ENCODE measurements around the gene CHST15. TPM values are rescaled to one million over a fixed set of nuclear protein-coding genes. Genes with fewer than 3 reads are reported as not detected.
A peak's percentile ranks its signal among the peaks of the same experiment; 100 is the strongest.

The CHST15 gene
- polyA plus RNA-seq, 1 donor, result 20.6 TPM

DNA sequence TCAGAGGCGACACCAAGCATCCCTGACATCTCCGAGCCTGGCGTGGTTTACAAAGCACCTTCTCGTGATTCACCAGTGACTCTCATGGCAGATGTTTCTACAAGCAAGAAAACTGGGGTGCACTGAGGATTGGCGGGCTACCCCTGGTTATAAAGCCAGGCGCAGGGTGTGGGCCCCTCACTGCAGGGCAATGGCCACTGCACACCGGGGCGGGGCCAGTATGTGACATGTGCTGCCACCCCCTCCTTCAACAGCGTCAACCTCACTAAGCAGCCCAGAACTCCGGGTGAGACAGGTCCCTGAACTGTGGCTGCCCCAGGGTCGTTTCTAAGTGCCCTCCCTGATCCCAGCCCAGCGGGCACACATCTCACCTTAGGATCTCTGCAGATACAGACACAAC lies 63.8 kb downstream of the CHST15 start:
- DNase-seq, result no peak

DNA sequence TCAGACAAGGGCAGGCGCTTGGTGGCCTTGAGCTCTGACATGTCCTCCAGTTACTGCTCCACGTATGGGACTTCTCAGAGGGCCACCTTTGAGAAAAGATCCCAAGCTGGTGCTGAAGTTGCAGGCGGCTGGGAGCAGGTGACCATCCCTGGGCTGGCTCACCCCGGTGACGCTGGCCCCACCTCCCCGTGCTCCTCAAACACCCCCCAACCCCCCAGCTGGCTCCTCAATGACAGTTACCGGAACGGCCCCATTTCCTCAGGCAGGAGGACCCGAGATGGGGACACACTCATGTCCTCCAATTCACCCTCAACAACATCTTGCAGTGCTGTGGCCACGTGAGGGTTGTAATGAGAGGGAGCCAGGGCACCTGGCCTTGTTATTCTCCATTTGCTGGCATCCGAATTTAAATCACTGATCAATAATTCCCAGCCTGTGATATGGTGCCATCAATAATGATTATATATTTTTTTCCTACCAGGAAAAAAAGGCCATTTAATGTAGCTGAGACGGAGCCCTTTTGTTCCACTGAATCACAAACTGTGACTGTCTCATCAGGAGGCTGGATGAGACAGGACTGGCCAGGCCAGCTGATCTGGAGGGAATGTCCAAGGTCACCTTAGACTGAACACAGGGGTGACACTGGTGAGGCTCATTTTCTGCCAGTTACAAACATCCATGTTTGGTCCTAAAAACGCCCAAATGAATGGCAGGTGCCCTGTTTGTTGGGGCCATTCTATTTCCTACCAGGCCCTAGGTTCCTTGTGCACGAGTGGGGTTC lies 64.5 kb downstream of the CHST15 start:
- no peak for DNase-seq

DNA sequence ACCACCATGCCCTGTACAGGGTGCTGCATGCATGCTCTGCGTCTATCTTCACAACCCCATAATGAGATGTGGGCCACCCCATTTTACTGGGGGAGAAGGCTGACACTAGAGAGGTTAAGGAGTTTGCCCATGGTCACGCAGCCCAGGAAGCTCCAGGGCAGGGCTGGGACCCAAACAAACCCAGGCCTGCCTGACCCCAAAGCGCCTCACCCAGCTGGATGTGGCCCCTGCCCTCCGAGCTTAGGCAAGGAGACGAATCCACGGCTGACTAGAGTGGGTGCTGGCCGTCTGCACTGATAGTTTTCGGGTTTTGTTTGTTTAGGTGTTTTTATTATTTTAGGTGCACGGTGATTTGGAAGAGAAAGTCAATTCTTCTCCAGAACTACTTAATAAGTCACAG lies 65.7 kb downstream of the CHST15 start:
- DNase-seq, result no peak

DNA sequence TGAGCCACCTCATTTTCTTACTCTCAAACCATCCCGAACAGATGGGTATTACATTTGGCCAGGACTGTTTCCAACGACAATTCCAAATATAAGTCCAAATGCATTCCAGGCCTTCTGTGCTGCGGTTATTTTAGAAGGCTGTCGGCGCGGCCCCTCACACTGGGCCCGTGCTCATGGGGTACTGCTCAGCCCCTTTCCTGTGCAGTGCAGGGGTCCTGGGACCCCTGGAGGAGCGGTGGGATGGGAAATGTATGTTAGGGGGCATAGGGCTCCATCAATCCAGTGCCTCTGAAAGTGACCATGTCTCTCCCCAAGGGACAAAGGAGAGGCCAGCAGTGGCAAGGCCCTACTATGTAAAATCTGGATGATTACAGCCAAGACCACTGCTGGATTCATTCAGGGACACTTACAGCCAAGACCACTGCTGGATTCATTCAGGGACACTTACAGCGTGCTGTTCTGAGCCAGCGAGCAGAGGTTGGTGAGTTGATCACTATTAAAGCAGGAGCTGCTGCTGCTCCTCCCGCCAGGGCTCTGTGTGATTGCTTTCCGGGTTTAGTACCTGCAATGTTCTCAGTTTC lies 66.3 kb downstream of the CHST15 start:
- DNase-seq, result no peak

DNA sequence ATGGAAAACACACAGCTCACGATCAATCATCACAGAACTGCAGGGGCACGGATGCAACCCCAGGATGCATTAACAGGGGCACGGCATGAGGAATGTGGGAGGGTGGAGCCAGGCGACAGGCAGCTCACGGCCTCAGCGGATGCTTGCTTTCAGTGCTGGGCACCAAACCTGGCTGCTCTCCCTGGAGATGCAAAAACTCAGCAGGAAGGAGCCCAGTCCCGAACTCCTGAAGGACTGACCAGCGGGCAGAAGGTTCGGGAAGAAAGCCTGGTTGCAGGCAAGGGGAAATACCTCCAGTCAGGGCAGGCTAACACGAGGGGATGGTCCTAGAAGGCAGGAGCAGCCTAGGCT lies 66.8 kb downstream of the CHST15 start:
- DNase-seq, result no peak

DNA sequence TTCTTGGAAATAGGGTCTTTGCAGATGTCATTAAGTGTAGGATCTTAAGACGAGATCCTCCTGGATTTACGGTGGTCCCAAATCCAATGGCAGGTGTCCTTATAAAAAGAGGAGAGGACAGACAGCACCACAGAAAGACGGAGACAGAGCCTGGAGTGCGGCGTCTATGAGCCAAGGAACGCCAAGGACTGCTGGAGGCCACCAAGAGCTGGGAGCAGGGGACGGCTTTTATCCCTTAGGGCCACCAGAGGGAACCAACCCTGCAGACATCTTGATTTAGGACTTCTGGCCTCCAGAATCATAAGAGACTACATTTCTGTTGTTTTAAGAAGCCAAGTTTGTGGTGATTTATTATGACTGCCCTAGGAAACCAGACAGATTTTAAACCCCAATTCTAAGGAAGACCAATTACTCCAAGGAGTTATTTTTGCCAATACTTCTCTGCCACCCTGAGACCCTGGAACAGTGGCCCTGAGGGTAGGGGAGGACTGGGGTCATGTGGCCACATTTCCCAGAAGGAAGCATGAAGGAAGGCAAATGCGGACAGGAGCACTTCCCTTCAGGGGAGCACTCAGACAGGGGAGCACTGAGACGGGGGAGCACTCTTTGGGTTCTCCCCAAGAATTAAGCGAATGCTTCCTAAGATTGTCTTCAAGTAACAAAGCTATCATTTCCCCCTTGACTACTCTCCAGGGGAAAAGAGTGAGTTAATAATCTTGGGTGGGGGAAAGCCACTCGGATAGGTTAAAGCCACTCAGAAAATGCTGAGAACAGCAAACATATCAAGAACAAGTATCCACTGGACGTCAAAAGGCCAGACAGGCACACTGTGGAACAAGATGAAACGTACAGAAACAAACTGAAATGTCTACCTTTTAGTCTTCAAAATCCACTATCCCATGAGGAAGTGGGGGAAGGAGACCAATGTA lies 67.5 kb downstream of the CHST15 start:
- DNase-seq, result peak; percentile 60

DNA sequence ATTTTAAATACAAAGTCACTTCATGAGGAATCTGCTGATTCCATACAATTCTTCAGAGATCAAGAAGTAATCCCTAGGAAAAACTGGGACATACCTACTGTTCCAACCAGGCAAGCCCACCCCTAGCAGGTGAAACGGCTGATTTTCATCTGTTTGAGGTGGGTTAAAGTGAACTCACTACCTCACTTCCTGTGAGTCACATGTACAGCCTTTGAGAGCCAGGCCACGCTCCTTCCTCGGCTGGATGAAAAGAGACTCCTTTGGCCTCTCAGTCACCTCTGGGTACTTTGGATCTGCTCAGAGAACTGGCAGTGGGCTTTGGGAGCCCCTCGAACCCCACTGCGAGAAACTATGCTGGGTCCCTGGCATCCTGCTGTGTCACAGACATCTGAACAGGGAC lies 68.2 kb downstream of the CHST15 start:
- no peak for DNase-seq

DNA sequence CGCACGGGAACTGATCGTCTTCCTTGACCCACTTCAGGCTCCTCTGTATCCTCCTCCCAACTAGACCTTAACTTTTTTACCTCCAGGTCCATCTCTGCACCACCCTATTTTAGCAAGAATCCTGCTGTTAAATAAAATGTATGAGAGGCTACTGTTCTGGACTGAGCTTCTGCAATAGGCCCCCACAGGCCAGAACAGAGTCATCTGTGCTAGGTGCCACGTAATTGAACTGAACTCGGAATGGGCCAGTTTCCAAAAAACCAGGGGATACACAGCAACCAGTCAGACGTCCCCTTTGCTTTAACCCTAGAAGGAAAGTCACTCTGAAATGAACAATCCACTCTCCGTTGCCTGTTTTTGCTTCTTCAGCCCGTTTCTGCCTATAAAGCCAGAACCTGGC lies 71.3 kb downstream of the CHST15 start:
- no peak for DNase-seq

DNA sequence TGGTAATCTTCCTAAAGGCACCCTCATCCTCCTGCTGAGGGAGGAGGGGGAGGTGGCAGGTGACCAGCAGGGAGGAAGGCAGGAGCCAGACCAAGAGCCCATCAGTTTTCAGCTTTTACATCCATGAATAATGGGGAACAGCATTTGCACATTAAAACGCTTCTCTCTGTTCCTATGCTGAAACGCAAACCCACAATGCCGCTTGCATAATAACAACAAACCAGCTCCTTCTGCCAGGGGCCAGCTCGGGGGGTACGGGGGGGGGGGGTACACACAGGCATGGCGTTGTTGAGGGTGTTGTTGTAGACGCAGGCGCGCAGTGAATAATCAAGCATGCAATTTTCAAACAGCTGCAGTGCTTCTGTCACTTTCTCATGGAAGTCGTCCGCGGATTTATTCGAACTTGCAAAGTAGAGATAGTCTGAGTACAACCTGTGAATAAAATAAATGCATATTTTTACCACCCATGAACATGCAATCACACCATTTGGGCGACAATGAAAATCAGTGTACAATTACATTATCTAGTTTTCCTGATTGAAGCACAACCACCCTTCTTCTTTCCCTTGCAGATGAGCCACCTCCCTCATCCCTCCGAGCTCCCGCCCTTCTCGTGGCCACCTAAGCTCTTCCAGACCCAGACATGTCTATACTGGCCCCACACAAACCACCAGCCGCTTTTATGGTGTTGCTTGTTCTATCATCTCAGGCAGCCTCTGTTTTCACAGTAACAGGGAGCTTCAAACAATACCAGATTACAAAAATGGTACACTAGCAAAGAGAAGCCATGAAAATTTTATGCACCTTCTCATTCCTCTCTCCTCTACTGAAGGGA lies 72.2 kb downstream of the CHST15 start:
- no peak for DNase-seq

DNA sequence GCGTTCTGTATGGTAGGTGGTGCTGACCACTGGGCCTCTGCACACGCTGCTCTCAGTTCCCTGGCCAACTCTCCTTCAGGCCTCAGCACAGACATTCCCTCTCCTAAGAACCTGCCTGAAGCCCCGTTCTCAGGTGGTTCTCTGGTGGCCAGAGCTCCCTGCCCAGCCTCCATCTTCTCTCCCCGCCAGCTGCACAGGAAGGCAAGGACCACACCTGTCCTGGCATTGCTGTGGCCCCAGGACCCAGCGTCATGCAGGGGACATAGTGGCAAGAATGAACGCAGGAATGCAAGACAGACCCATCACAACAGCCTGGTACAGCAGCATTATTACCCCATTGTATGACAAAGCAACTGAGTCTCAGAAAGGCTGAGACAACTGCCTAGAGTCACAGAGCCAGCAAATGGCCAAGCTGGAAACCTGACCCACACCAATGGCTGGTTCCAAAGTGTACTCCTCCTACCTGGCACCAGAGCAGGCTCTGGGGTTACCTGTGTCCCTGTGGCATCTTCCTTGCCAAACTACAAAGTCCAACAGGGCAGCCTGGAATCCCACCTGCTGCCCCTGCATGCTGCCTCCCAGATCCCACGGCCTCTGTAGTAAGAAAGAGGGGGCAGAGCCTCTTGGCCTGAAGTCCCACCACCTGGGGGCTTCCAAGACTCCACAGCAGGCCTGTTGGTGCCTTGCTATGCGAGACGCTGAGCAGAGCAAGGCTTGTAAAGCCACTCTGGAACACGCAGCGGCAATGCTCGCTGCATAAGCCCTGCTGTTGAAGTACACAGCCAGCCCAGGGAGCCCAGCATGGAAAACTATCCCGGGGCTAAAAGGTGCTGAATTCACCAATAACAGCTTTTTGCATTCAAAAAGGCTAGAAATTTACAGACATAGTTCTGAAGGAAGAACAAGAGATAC lies 73.3 kb downstream of the CHST15 start:
- no peak for DNase-seq

DNA sequence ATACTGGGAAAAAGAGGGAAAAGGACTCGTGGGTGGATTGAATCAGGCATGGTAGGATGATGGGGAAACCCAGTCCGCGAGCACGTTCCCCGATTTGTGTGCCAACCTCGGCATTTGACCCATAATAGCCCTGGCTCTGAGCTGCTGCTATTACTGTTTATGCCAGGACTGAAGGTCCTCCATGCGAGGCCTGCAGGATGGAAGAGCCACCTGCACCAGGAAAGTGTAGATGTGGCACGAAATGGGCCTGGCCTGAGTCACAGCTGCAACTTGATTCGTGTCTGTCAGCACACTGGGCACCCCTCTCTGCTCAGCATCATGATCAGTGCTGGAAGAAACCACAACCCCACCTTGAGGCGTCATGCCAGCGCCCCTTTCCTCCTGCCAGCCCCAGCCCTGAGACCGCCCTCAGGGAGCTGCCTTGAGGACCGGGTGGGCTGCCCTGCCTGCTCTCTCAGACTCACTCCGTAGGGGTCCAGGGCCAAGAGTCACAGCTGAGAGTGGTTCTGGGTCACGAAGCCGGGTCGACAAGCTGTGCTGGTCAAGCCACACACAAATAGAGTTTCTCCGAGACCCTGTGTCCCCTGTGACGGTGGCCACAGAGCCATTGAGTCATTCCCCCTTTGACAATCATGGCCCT lies 74.4 kb downstream of the CHST15 start:
- no peak for DNase-seq

DNA sequence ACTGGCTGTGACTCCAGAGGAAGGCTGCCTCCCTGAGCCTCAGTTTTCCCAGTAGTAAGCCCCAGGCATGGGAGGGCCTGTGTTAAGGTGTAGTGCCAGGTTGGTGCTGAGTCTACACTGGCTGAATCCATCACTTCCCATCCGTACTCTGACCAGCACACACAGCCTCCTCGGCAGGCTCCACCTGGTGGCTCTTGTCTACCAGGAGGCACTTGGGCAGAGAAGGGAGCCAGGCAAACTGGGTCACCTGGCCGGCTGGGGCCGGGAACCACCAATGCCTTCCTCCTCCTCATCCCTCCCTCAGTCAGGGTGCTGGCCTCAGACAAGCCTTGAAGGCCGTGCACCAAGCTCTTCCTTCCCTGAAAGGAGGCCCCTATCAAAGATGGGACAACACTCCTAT lies 75.7 kb downstream of the CHST15 start:
- no peak for DNase-seq

DNA sequence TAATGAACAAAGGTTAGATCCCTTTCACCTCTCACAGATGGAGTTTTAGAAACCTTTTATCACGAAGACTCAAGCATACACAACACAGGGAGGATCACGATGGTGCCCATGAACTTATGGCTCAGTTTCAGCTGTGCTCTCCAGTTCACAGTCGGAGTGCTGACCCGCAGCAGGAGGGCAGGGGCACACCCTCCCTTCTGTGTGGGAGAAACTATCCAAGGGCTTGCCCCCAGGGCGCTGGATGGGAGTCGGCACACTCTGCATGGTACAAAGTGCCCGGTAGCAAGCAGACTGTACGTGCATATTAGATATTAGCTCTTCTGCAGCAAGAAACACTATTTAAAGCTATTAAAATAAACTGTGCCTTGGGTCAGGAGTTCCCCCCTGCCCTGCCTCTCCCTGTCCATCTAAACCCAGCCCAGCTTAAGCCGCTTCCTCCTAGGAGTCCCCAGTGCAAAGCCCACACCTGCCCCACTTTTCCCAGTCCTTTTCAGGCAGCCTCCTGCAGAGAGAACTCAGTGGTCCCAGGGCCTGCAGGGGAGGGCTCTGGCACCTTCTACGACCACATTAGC lies 76.5 kb downstream of the CHST15 start:
- DNase-seq, result no peak

DNA sequence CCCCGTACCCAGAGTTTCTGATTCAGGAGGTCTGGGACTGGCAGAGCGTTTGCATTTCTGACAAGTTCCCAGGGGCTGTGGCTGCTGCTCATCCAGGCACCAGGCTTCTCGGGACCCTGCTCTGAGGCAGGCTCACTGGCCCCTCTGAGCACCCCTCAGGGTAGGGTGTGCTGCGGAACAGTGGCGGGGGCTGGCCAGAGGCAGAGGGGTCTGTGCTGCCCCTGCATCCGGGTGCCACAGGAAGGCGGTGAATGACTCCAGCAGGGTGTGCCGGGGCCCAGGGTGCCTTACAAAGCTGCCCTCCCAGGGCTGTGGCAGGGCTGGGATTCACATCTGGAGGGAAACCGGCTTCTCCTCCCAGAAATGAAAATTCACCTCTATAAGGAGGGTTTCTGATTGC lies 77.4 kb downstream of the CHST15 start:
- DNase-seq, result no peak

DNA sequence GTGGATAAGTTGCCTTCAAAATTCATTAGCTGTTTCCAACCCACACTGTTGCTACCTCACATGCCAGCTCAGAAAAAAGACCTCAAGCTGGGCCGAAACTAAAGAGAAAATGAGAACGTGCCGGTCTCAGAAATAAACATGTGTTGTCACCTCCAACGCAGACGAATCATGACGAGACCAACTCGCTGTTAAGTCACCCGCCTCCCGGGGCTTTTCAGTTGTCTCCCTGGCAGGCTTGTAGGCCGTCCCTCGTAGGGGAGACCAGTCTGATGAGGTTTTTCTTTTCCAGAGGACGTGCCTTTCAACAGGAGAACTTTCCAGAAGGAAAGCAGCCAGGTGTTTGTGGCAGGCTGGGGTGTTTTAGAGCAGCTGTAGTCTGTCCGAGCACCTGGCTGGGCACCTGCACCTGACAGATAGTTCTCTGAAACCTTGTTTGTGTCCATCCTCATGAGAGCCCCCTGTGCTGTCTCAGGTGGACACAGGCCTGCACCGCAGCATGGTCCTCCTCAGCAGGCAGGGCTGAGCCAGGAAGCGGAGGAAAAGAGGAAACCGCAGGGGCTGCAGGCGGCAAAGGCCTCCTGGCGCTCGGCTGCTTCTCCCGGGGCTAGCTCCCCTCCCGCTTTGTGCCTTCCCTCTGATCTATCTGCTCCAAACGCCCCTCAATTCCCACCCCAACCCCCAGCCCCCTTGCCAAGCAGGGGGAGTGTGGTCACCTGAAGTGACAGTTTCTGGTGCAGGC lies 78.8 kb downstream of the CHST15 start:
- DNase-seq, result no peak

DNA sequence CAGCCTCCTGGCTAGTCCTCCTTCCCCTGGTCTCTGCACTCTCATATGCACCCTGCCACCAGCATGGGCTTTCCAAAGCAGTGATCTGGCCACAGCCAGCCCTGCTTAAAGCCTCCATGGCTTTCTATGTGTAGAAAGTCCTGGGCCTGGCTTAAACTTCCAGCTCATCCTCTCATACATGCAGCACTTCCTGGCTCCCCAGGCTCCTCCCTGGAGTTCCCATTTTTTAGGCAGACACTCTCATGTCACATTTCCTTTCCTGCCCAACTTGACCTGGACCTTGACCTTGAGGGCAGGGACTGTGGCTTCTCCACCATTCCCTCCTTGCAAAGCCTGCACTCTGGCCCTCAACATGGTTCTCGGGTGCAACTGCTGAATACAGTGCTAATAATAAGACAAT lies 79.5 kb downstream of the CHST15 start:
- DNase-seq, result no peak

DNA sequence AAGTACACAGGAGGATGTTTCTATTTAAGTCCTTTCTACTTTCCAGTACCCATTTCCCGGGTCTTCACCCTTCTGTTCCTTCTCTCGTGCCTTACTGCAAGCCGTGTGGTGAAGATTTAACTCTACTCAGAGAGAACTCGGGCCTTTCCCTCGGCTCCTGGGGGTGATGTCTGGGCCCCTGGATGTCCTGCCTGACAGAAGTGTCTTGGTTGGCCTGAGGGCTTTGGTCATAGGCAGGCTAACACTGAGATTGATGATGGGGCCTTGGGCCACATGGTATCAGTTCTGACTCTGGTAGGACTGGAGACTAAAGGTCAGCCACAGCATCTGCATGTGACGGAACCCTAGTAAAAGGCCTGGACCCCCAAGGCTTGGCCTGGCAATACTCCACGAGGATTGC lies 80.4 kb downstream of the CHST15 start:
- no peak for DNase-seq

DNA sequence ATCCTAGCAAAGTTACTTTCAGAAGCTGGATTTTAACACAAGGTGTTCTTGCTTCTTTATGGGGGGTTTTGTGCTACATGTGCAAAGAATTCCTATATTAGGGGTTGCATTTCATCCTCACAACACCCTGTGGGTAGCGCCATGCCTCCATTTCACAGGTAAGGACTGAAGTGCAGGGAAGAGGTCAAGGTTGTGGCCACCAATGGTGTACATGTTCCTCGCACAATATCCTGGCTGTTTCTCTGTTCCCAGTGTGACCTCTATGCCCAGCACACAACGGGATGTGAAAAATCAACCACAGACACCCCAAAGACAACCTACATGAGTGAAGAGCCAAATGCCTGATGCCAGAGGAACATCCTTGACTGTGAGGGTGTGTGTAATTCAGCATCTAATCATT lies 80.8 kb downstream of the CHST15 start:
- no peak for DNase-seq

DNA sequence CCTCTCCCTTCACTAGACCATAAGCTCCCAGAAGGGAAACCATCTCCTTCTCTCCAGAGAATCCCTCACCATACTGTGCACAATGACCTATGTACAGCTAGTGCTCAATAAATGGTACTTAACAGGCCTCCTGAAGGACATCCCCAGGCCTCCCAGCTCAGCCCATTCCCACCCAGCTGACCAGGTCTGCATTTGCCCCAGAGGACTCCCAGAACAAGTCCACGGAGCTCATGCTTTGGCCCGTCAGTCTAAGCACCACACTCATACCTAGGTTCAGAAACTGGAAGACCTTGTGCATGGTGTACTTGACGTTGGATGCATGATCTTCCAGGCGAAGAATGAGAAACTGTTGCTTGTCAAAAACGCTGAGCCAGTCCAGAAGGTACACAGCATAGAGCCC lies 81.3 kb downstream of the CHST15 start:
- DNase-seq, result no peak

DNA sequence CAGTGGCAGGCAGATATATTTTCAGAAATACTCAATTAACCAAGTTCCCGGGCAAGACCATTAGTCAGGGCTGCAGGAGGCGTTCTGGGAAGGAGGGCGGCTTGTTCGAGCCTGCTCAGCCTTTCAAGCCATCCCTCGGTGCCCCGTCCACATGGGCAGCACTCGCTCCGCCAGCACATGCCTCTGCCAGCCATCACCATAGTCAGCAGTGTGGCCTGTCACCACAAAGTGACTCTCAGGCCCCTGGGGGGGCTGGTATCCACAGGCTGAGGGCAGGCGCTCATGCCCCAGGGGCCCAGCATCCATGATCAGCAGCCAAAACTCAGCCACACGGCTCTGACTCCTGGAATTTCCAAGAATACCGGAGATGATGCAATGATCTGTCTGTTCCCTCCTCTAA lies 81.9 kb downstream of the CHST15 start:
- DNase-seq, result no peak

Data from left kidney (tissue), 2 donors.